Measurements from ENCODE around the gene CSF3. TPM values are rescaled to one million over a fixed set of nuclear protein-coding genes. Genes with fewer than 3 reads are reported as not detected.

CSF3 gene
- total and polyA plus RNA-seq, 2 donors (not counting 1 experiment from before 2014, with no cell fraction given), result not detected

- H3K27ac ChIP-seq (ENCODE audit: insufficient read depth, low read length), result peak within 1 kb of the TSS; percentile 93
These were observed 34.7 kb upstream of the CSF3 start, which contains the start of gene PSMD3 for GRCh38 chr17:39980351-39981206. PSMD3 (plus strand) TSS chr17:39980807; CDS start chr17:39980971, 164 bp downstream.

GRCh38 chr17:39981207-39981741 is 34.0 kb upstream of the CSF3 start:
- no peaks in the 10 kb centered on the region for H4K20me1 ChIP-seq (ENCODE audit: control insufficient read depth, extremely low read depth, insufficient read depth, low read length)
- H3K4me1 ChIP-seq (ENCODE audit: control insufficient read depth, extremely low read depth, insufficient read depth, low read length), result peaks cover 10% of the 10 kb centered on the region
- peaks cover 13% of the 10 kb centered on the region for H3K36me3 ChIP-seq (ENCODE audit: control insufficient read depth, insufficient read depth, low read length)
- H3K27ac ChIP-seq (ENCODE audit: insufficient read depth, low read length), result peak overlapping the region; percentile 93
- peak overlapping the region; percentile 97 for H3K9ac ChIP-seq (ENCODE audit: insufficient read depth, low read length)
- DNase-seq (ENCODE audit: low read depth in 2 of 2), result peak in 1 of 2 donors; percentile 2
- H3K27me3 ChIP-seq (ENCODE audit: control insufficient read depth, insufficient read depth, low read length), result no peaks in the 10 kb centered on the region
- TF ChIP-seq EZH2 (IDR thresholded peaks at IDR 0.05; ENCODE audit: low read length, missing control alignments), result no peak
- TF ChIP-seq, protein P1, sequence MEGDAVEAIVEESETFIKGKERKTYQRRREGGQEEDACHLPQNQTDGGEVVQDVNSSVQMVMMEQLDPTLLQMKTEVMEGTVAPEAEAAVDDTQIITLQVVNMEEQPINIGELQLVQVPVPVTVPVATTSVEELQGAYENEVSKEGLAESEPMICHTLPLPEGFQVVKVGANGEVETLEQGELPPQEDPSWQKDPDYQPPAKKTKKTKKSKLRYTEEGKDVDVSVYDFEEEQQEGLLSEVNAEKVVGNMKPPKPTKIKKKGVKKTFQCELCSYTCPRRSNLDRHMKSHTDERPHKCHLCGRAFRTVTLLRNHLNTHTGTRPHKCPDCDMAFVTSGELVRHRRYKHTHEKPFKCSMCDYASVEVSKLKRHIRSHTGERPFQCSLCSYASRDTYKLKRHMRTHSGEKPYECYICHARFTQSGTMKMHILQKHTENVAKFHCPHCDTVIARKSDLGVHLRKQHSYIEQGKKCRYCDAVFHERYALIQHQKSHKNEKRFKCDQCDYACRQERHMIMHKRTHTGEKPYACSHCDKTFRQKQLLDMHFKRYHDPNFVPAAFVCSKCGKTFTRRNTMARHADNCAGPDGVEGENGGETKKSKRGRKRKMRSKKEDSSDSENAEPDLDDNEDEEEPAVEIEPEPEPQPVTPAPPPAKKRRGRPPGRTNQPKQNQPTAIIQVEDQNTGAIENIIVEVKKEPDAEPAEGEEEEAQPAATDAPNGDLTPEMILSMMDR (conservative IDR thresholded peaks at IDR 0.05 in 1 of 2, IDR thresholded peaks at IDR 0.05 in 1 of 2; ENCODE audit: low read depth in 1 of 2, low read length in 2 of 2), result peak in 1 of 2 donors; percentile 4
- peak overlapping the region; percentile 86 for H3K4me2 ChIP-seq (ENCODE audit: extremely low read depth, insufficient read depth, low read length)
- H3K4me3 ChIP-seq (replicated peaks in 1 of 4; ENCODE audit: control extremely low read depth in 1 of 4, insufficient read depth in 1 of 4, low read depth in 3 of 4, low read length in 4 of 4), result peak overlapping the region; percentile 85 to 94 (median 86)
- peak overlapping the region; percentile 39 for H2AFZ ChIP-seq (ENCODE audit: low read length)
- no peaks in the 10 kb centered on the region for H3K9me3 ChIP-seq (ENCODE audit: control insufficient read depth, insufficient read depth, low read depth, low read length)
- H3K79me2 ChIP-seq (ENCODE audit: control insufficient read depth, insufficient read depth, low read length), result peaks cover 31% of the 10 kb centered on the region

More at GRCh38 chr17:39980351-39981206, 34.7 kb upstream of the CSF3 start, which contains the start of gene PSMD3:
- Histone ChIP-seq H3K4me3 (replicated peaks in 1 of 4; ENCODE audit: control extremely low read depth in 1 of 4, insufficient read depth in 1 of 4, low read depth in 3 of 4, low read length in 4 of 4) (peak within 1 kb of the TSS; percentile 85 to 94 (median 86)), H2AFZ (ENCODE audit: low read length) (peak within 1 kb of the TSS; percentile 89), H3K79me2 (ENCODE audit: control insufficient read depth, insufficient read depth, low read length) (peaks cover 31% of the 10 kb centered on the region), H3K36me3 (ENCODE audit: control insufficient read depth, insufficient read depth, low read length) (peaks cover 13% of the 10 kb centered on the region), H3K27me3 (ENCODE audit: control insufficient read depth, insufficient read depth, low read length) (no peaks in the 10 kb centered on the region), H3K9ac (ENCODE audit: insufficient read depth, low read length) (peak within 1 kb of the TSS; percentile 97), H4K20me1 (ENCODE audit: control insufficient read depth, extremely low read depth, insufficient read depth, low read length) (no peaks in the 10 kb centered on the region), H3K4me2 (ENCODE audit: extremely low read depth, insufficient read depth, low read length) (peak within 1 kb of the TSS; percentile 92), H3K9me3 (ENCODE audit: control insufficient read depth, insufficient read depth, low read depth, low read length) (no peaks in the 10 kb centered on the region), H3K4me1 (ENCODE audit: control insufficient read depth, extremely low read depth, insufficient read depth, low read length) (peaks cover 10% of the 10 kb centered on the region)
- DNase-seq (ENCODE audit: low read depth in 2 of 2), result peak; percentile 99 to 100
- TF ChIP-seq, protein P1 (conservative IDR thresholded peaks at IDR 0.05 in 1 of 2, IDR thresholded peaks at IDR 0.05 in 1 of 2; ENCODE audit: low read depth in 1 of 2, low read length in 2 of 2), result peak; percentile 74 to 77
- no peak for TF ChIP-seq EZH2 (IDR thresholded peaks at IDR 0.05; ENCODE audit: low read length, missing control alignments)

GRCh38 chr17:39981766-39982375 is 33.4 kb upstream of the CSF3 start:
- no peaks in the 10 kb centered on the region for H3K27me3 ChIP-seq (ENCODE audit: control insufficient read depth, insufficient read depth, low read length)
- no peak overlapping the region for H2AFZ ChIP-seq (ENCODE audit: low read length)
- TF ChIP-seq, protein P1 (conservative IDR thresholded peaks at IDR 0.05 in 1 of 2, IDR thresholded peaks at IDR 0.05 in 1 of 2; ENCODE audit: low read depth in 1 of 2, low read length in 2 of 2), result no peak
- no peak for TF ChIP-seq EZH2 (IDR thresholded peaks at IDR 0.05; ENCODE audit: low read length, missing control alignments)
- peaks cover 17% of the 10 kb centered on the region for H3K36me3 ChIP-seq (ENCODE audit: control insufficient read depth, insufficient read depth, low read length)
- peaks cover 31% of the 10 kb centered on the region for H3K79me2 ChIP-seq (ENCODE audit: control insufficient read depth, insufficient read depth, low read length)
- H3K9ac ChIP-seq (ENCODE audit: insufficient read depth, low read length), result peak overlapping the region; percentile 97
- peak overlapping the region; percentile 93 for H3K27ac ChIP-seq (ENCODE audit: insufficient read depth, low read length)
- peaks cover 10% of the 10 kb centered on the region for H3K4me1 ChIP-seq (ENCODE audit: control insufficient read depth, extremely low read depth, insufficient read depth, low read length)
- H3K9me3 ChIP-seq (ENCODE audit: control insufficient read depth, insufficient read depth, low read depth, low read length), result no peaks in the 10 kb centered on the region
- DNase-seq (ENCODE audit: low read depth in 2 of 2), result no peak
- peak overlapping the region; percentile 85 to 94 (median 86) for H3K4me3 ChIP-seq (replicated peaks in 1 of 4; ENCODE audit: control extremely low read depth in 1 of 4, insufficient read depth in 1 of 4, low read depth in 3 of 4, low read length in 4 of 4)
- H4K20me1 ChIP-seq (ENCODE audit: control insufficient read depth, extremely low read depth, insufficient read depth, low read length), result no peaks in the 10 kb centered on the region
- peak overlapping the region; percentile 86 for H3K4me2 ChIP-seq (ENCODE audit: extremely low read depth, insufficient read depth, low read length)
